Esophagus mucosa (tissue), 1 donor: ENCODE results near the gene GPX6. TPM values are rescaled to one million over a fixed set of nuclear protein-coding genes. Genes with fewer than 3 reads are reported as not detected.
"Not testable (repeated sequence)": the region's sequence is repeated elsewhere in the genome, so short reads cannot be mapped to it uniquely, and the experiment has no call there.

Source experiments
- ATAC-seq: fragments of 200-7000 bp; cut with Tn5 transposase; one replicate; pipeline ENCODE4 v1.9.1; 2020
- total RNA-seq: library from RNA; stranded (reverse); gene quantifications from one replicate; pipeline ENCODE4 v1.2.4, GENCODE V29; 2023
- donor health status: DM: yes; HTN: yes; CAD: no.

Gene GPX6
- total RNA-seq, 1 donor from 2014 or later, result not detected

DNA sequence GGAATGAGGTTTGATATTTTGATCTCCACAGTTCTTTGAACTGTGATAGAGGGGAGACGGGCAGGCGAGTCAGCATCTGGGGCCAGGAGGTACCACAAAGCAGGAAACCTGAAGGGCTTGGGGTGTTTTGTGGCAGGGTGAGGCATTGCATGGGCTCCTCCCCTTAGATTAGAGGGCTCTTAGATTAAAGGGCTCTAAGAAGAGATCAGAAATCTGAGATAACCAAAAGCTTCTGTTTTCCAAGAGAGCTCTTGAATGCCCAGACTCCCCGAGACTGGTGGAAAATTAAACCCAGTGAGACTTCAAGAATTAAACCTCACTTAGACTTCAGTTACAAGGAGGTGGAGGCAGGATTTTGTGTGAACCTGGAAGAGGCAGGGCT, 7.6 kb upstream of the GPX6 start:
- ATAC-seq, result no peak

DNA sequence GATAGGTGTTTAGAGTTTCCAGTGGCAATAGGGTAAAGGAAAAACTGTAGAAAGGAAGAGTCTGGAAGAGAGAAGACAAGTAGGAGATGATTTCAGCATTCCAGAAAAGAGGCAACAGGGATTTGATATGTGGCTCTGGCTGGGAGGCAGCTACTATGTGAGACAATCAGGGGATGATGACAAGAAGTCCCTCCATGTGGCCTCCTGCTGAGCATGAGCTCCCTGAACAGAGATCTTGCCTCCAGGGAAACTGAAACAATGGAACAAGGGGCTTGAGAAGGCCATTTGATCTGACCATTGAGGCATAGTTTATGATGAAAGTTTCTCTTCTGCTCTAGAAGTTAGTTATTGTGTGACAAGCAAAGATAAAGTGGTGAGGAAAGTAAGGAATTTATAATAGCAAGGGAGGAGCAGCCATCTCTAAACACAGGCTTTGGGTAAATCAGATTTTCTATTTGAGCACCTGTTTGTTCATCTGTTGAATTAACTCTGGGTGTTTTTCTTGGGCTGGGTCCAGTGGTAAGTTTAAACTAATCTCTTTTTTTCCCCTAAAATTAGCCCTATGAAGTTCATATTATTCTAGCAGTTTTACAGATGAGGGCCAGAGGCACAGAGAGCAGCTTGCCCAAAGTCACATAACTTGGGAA, 7.1 kb upstream of the GPX6 start:
- no peak for ATAC-seq

- ATAC-seq, result no peak
Measured at GRCh38 chr6:28517964-28518363, 2.4 kb upstream of the GPX6 start.

GRCh38 chr6:28512387-28512786, 3.2 kb downstream of the GPX6 start:
- ATAC-seq, result not testable (repeated sequence)

GRCh38 chr6:28511628-28512300, 3.8 kb downstream of the GPX6 start:
- no peak for ATAC-seq

DNA sequence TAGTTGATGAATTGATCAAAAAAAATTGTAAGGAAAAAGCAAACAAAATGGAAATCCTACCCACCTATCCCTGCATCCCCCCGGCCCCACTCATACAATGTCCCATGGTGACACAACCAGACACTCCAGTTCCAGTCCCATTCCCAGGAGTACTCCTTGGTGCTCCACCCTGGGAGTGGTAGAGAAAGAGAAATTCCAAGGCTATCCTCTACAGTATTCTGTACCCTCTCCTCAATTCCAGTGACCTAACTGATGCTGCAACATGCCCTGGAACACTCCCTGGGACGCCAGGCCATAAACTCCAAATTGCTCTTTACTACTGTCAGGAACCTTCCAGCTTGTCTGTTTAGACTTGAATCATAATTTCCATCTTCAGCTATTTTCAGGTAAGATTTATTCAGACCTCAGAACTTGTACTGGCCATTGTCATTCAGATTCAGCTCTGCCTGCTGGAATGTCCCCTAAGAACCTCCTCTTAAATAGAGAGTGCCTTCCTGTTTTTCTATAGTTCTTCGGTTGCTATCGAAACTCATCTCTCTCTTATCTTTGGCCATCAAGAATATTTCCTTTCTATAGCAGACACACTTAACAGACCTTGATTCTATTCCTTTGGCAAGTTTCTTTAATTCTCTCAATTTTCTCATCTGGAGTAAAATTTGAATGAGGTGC, 8.7 kb downstream of the GPX6 start:
- ATAC-seq, result no peak

GRCh38 chr6:28505733-28506132, 9.9 kb downstream of the GPX6 start:
- ATAC-seq, result no peak

GRCh38 chr6:28502709-28503305, 12.8 kb downstream of the GPX6 start:
- ATAC-seq, result not testable (repeated sequence)

- not testable (repeated sequence) for ATAC-seq
Measured at GRCh38 chr6:28502136-28502535, 13.5 kb downstream of the GPX6 start.

DNA sequence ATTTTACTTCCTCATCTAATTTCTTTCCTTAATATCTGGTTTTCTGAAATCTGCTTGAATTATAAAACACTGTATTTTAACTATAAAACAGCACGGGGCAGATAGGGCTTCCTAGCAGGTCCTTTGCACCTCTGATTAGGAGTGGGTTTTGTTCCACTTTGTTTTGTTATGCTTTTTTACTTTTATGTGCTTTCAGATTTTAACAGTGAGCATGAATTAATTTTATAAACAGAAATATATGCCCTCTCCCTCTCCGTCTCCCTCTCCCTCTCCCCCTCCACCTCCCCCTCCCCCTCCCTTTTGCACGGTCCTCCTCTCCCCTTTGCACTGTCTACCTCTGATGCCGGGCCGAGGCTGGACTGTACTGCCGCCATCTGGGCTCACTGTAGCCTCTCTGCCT, 14.3 kb downstream of the GPX6 start:
- no peak for ATAC-seq

GRCh38 chr6:28497893-28498292, 17.7 kb downstream of the GPX6 start:
- ATAC-seq, result no peak

DNA sequence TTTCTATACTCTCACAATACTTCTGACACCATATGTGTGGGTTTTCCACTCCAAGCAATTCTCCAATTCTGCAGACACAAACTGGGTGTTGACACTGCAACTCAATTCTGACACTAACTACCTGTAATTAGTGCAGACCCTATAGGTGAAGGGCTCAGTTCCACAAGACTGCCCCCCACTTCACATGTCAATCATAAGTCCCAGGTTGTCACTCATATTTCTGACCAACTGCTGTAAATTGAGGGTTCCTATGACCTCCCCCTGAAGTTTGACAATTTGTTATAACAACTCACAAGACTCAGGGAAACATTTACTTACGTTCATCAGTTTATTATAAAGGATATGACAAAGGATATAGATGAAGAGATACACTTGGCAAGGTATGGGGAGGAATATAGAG, 18.3 kb downstream of the GPX6 start:
- ATAC-seq, result no peak

DNA sequence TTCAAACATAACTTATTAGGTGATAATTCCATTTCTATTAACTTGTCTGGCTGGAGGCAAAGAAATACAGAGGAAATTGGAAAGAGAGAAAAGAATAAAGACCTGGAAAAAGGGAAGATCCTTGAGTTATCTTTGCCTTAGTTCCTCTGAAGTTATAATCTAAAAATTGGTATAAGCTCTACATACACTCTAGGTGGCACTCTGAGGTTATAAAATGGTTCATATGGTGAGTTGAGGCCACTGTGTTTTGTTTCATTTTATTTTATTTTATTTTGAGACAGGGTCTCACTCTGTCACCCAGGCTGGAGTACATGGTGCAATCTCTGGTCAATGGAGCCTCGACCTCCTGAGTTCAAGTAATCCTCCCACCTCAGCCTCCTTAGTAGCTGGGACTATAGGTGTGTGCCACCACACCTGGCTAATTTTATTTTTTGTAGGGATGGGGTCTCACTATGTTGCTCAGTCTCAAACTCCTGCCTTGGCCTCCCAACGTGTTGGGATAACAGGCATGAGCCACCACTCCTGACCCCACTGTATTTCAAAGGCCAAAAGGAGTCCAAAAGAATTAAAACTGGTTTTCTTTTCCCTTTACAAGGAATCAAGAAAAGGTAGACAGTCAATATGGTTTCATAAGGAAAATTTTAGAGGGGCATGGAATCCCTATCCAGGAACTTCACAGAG, 19.4 kb downstream of the GPX6 start:
- ATAC-seq, result no peak

GRCh38 chr6:28491984-28492317, 23.6 kb downstream of the GPX6 start:
- no peak for ATAC-seq

DNA sequence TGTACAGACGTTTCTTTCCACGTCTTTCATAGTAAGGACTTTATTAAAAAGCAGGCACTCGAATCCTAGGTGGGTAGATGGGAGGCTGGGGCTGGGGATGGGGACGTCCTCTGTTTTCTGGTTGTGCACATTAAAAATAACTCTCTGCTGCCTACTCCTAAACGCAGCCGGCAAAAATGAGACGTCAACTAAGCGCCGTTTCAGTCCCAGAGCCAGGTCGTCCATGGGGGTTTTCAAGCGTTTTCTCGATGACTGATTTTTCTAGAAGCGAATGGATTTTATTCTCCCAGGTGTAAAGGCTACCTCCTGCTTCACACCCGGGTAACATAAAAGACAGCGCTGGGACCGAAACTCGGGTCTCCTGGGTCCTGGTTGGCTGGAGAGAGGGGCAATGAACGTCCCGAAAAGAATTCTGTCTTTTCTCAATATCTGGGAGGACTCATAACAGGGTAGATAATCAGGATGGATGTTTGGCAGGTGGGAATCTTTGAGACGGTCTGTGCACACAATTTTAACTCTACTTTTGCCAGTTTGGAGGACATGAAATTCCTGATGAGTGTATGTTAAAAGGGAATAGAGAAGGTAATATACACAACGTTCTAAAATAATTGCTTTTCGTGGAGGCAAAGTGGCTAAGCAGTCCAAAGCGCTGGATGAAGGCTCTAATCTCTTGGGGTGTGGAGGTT, 25.2 kb downstream of the GPX6 start:
- ATAC-seq, result no peak

DNA sequence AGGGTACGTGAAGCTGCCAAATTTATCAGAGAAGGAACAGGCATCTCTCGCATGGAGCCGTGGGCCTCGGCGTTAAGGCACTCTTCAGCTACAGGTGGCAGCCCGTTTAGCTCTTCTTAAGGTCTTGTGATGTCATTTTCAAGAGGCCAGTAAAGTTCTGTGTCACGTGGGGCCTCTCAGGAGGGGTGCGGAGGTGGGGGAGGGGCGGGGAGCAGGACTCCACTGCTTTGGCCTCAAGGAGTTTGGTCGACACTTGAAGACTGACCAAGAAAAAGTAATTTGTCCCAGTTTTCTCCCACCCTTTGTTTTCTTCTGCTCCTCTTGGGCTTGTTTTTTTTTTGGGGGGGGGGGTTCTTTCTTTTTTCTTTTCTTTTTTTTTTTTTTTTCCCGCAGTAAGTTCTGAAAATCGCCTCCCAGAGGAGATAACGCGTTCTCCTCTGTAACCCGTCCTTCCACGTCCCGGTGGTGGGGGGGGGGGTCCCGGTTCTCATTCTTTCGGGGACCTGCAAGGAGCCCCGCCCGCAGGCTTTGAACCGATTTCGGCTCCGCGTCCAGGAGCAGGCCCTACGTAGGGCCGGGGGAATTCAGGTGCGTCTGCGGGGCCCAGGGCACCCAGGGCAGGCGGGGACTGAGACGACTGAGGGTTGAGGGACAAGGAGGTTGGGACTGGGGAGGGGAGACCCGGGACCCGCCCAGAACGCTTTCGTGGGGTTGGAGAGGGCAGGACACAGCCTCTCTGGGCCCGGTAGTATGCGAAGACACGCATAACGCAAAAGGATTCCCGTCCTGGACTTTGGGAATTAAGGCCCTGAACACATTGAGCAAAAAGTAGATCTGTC, 26.0 kb downstream of the GPX6 start:
- peak; percentile 72 for ATAC-seq

- ATAC-seq, result no peak
Measured at GRCh38 chr6:28488916-28489365, 26.7 kb downstream of the GPX6 start.

GRCh38 chr6:28486988-28487742, 28.4 kb downstream of the GPX6 start:
- ATAC-seq, result no peak

- no peak for ATAC-seq
Measured at GRCh38 chr6:28486533-28486932, 29.1 kb downstream of the GPX6 start.

- no peak for ATAC-seq
Measured at GRCh38 chr6:28485482-28485881, 30.1 kb downstream of the GPX6 start.
